Transverse colon (tissue), 4 donors: ENCODE data around the gene GAREM1.

Source experiments
- CTCF ChIP-seq, 5 experiments: fragments of 200-600 bp in 3 of 5; fragments of 450-650 bp in 2 of 5; sonication (generic) in 3 of 5; IDR thresholded peaks; 1 replicate in 2 of 5; 2 replicates in 3 of 5; pipeline ENCODE4 v1.5.1; 2016 to 2017; ENCODE audit warnings: antibody characterized with exemption in 5 of 5, inconsistent platforms in 3 of 5, mild to moderate bottlenecking in 2 of 5, moderate library complexity in 1 of 5
- EP300 ChIP-seq: sonication (generic); formaldehyde crosslinking; IDR thresholded peaks from one replicate; pipeline ENCODE4 v1.6.1; 2017; ENCODE audit warnings: antibody characterized with exemption, low read depth
- POLR2A ChIP-seq: fragments of 450-650 bp; IDR thresholded peaks from one replicate; pipeline ENCODE4 v1.6.1; 2016; ENCODE audit warnings: antibody characterized with exemption, mild to moderate bottlenecking, moderate library complexity
- POLR2AphosphoS5 ChIP-seq, 3 donors: sonication (generic); formaldehyde crosslinking; IDR thresholded peaks; one replicate each; pipeline ENCODE4 v1.6.1; 2016; ENCODE audit warnings: antibody characterized with exemption in 3 of 3

GRCh38 chr18:32450026-32450691, 20.5 kb downstream of the GAREM1 start:
- TF ChIP-seq CTCF (IDR thresholded peaks at IDR 0.05) (no peak), POLR2AphosphoS5 (IDR thresholded peaks at IDR 0.05) (no peak), POLR2A (no peak), EP300 (no peak)
